Measurements from ENCODE around the gene ACSBG1.

DNA sequence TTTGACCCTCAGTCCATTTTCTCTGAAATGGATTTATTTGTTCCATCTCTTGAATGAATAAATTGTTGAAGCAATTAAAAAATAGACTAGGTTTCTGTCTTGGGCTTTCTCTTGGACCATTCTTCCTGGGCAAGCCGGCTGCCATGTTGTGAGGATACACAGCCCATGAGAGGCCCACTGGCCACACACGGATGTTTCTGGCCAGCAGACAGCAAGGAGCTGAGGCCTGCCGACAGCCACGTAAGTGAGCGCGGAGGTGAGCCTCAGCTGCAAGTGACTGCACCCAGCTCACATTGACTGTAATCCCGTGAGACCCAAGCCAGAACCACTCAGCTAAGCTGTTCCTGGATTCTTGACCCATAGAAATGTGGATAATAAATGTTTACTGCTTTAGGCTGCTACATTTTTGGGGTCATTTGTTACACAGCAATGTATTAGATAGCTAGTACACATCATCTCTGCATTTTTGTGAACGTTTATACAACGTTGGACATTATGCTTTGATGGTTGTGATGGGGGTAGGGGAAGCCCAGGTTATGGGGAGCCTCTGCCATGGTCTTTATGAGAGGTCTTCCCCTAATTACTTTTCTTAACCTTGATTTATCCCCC, 62.4 kb downstream of the ACSBG1 start:
- TF ChIP-seq, protein P1, sequence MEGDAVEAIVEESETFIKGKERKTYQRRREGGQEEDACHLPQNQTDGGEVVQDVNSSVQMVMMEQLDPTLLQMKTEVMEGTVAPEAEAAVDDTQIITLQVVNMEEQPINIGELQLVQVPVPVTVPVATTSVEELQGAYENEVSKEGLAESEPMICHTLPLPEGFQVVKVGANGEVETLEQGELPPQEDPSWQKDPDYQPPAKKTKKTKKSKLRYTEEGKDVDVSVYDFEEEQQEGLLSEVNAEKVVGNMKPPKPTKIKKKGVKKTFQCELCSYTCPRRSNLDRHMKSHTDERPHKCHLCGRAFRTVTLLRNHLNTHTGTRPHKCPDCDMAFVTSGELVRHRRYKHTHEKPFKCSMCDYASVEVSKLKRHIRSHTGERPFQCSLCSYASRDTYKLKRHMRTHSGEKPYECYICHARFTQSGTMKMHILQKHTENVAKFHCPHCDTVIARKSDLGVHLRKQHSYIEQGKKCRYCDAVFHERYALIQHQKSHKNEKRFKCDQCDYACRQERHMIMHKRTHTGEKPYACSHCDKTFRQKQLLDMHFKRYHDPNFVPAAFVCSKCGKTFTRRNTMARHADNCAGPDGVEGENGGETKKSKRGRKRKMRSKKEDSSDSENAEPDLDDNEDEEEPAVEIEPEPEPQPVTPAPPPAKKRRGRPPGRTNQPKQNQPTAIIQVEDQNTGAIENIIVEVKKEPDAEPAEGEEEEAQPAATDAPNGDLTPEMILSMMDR (IDR thresholded peaks at IDR 0.05; ENCODE audit: insufficient read depth, low read length, poor library complexity, severe bottlenecking) = no peak
- TF ChIP-seq EZH2phosphoT487 (conservative IDR thresholded peaks at IDR 0.05; ENCODE audit: low read length) = no peak

Measured in SU-DHL-6 (cell line).